GM20431 (cell line): ENCODE measurements around the gene BMP8B.
"Not testable (repeated sequence)": the region's sequence is repeated elsewhere in the genome, so short reads cannot be mapped to it uniquely, and the experiment has no call there.

Experiments
- in situ Hi-C: fragments of 300-500 bp; cut with MseI, MboI; formaldehyde crosslinking; loops from one replicate; pipeline ENCODE4 v1.15.0; 2020; ENCODE audit warnings: low sequenced_read_pairs; ENCODE audit not compliant: unreplicated experiment

The BMP8B gene

DNA sequence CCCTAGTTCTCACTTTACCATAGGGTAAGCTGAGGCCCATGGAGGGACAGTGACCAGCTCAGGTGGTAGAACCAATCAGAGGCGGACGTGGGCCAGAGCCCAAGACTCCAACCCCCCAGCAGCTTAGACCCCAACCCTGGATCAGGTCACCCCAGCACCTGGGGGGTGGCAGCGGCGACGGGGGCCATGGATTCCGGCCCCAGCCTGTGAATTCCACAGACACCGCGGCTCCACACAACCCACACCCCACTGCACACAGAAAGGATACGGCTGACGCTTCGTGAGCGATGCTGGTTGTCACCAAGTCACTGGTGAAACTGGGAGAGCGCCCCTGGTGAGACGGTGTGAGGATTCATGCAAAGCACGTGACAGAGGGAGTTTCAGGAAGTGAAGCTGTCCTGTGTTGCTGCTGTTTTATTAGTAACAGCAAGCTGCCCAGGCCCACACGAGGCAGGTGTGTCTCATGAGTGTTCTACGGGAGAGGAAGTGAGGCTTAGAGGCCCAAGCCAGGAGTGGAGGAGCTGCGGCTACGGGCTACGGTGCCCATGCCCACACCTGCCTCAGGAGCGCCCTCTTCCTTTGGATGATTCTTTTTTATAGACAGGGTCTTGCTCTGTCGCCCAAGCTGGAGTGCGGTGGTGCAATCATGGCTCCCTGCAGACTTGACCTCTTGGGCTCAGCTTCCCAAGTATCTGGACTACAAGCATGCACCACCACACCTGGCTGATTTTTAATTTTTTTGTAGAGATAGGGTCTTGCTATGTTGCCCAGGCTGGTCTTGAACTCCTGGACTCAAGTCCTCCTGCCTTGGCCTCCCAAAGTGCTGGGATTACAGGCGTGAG lies 28.6 kb upstream of the BMP8B start:
- in situ Hi-C loops: loop anchor here (10.0 kb wide), 1 partner anchor 147 kb away; no protein-coding TSS in a partner anchor

DNA sequence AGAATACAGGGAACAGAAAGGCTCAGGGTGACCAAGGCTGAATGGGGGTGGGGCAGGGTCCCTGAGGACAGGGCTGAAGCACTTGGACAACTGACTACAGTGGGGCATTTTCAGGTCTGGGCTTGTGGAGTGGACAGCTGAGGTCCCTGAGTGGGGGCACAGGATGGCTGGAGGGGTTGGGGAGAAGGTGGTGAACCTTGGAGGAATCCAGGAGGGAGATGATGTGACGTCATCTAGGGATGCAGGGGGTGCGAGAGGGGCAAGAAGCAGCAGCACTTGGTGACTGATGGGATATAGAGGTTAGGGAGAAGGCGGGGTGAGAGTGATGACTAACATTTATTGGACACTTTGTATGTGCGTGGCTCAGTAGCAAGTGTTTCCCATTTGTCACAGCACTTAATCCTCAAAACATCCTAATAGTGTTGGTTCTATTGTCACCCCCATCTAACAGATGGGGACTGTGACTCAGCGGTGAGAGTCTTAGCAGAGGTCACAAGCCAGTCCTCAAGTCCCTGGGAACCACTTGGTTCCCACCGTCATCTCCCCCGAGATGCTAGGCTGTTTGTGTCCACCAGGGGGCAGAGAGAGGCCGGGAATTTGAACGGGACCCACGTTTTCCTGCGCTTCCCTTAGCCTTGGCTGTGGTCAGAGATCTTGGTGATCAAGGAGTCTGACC lies 27.9 kb upstream of the BMP8B start:
- in situ Hi-C loops: loop anchor here (10.0 kb wide), 1 partner anchor 148 kb away; no protein-coding TSS in a partner anchor

DNA sequence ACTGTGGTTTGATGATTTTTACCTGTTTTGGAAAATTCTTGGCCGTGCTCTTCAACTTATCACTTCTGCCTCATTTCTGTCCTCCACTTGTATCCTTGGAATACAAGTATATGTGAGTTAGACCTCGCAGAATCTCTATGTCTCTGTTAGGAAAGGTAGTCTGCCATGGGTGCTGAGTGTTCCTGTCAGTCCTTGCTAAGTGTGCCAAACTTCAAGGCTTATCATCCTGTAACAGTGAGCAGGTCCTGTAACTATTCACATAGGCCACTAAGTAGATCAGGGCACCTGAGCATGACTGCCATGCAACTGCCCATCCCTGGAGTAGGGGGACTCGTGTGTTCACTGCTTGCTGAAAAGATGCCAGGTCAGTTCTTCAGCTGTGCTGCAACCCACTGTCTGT lies 24.2 kb upstream of the BMP8B start:
- in situ Hi-C loops: loop anchor here (10.0 kb wide), 1 partner anchor 152 kb away; no protein-coding TSS in a partner anchor

DNA sequence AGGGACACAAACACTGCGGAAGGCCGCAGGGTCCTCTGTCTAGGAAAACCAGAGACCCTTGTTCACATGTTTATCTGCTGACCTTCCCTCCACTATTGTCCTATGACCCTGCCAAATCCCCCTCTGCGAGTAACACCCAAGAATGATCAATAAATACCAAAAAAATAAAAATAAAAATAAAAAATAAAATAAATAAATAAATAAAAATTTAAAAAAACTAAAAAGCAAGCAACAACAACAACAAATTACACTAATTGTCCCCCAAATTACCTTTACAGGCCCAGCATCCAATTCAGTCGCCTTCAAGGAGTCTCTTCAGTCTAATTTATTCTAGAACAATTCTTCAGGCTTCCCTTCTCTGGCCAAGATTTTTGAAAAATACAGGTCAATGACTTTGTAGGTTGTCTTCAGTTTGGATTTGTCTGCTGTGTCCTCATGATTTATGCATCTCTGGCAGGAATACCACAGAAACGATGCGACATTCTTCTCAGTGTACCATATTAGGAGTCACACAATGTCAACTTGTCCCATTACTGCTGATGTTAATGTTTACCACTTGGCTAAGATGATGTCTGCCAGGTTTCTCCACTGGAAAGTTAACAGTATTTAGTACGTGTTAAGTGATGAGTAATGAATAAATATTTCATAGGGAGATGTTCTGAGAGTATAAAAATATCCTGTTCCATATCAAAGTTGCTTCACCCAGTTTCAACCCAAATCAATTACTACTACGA lies 20.3 kb upstream of the BMP8B start:
- in situ Hi-C loops: no loop called here

GRCh38 chr1:39805385-39805784 lies 16.7 kb upstream of the BMP8B start:
- in situ Hi-C loops: no loop called here

DNA sequence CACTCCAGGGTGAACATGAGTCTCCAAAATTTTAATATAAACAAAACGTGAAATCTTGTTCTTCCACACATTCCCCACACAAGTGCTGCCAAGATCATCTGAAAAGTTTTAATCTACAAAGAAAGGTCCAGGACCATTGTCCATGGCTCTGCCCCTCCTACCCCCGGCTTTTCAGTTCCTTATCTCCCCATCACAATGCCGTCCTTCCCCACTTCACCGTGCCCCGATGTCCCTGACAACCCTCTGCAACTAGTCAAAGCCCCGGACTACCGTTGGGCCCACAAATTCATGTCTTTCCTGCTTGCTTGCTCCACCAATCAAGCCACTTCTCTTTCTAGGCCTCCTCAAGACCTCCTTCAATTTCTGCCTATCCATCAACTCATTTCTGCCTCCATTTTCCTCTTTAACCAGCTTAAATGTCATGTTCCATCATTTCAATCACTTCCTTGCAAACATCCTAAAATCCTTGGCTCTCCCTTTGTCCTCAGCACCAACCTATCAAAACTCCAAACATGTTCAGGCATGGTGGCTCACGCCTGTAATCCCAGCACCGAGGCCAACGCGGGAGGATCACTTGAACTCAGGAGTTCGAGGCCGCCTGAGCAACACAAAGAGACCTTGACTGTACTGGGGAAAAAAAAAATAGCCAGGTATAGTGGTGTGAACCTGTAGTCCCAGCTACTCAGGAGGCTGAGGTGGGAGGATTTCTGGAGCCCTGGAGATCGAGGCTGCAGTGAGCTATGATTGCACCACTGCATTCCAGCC lies 14.0 kb upstream of the BMP8B start:
- in situ Hi-C loops: no loop called here

- in situ Hi-C loops: no loop called here
Measured at GRCh38 chr1:39800471-39800835, 11.8 kb upstream of the BMP8B start.

- in situ Hi-C loops: loop anchor here (10.0 kb wide), 1 partner anchor 65 kb away; the partner anchor contains the start of gene PPIE
Measured at GRCh38 chr1:39799770-39800470, 11.3 kb upstream of the BMP8B start.

- in situ Hi-C loops: loop anchor here (10.0 kb wide), 1 partner anchor 64 kb away; the partner anchor contains the start of gene PPIE
Measured at GRCh38 chr1:39798859-39799769, 10.4 kb upstream of the BMP8B start.

DNA sequence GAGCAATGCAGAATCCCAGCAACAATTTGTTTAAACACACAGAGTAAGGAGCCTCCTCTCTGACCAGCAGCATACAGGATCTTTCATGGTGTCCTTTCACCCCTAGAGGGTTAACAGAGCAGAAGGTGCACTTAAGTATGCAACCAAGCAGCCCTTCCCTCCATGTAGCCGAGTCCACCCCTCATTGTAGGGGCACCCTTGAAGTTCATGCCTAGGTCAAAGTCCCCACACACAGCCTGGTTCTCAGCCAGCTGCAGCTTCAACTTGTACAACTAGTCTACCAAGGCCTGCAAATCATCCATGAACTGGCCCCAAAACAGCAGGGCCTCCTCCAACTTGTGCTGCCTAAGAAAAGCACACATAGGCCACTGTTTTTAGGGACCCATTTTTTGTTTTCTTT lies 7.0 kb upstream of the BMP8B start:
- in situ Hi-C loops: loop anchor here (10.0 kb wide), 1 partner anchor 61 kb away; the partner anchor contains the start of gene PPIE

- in situ Hi-C loops: loop anchor here (10.0 kb wide), 1 partner anchor 57 kb away; the partner anchor contains the start of gene PPIE
Measured at GRCh38 chr1:39791838-39792237, 3.2 kb upstream of the BMP8B start.

DNA sequence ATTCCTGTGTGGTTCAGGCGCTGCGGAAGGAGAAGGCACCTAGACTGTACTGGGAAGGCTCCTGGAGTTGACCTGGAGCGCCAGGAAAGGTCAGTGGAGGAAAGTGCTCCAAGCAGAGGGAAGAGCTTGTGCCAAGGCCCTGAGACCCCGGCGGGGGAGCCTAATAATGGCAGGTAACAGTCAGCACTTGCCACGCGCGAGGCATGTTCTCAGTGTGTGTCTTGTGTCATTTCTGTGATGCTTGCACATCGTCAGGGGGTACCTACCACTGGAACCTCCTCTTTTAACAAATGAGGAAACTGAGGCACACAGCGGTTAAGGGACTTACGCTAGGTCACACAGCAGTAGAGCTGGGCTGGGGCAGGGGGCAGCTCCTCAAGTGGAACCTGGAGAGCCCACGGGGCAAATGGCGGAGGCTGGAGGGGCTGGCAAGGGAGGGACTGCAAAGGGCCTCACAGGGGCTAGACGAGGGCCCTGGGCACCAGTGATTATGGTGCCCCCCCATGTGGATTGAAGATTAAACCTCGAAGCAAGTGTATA lies 976 bp upstream of the BMP8B start:
- in situ Hi-C loops: loop anchor here (10.0 kb wide), 1 partner anchor 55 kb away; the partner anchor contains the start of gene PPIE

DNA sequence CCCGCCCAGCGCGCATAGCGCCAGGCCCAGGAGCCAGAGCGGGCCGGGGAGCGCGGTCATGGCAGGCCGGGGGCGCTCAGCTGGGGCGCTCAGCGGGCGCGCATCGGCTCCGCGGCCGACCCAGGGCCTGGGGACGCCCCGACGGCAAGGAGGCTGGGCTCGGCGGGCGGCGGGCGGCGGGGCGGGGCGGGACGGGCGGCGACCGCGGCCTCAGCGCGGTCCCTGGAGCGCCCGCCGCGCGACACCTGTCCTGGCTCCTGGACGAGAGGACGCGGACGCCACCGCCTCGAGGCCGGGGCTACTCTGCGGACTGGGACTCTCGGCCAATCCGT lies 273 bp downstream of the BMP8B start:
- in situ Hi-C loops: no loop called here

GRCh38 chr1:39787964-39788363 lies 701 bp downstream of the BMP8B start:
- in situ Hi-C loops: not testable (repeated sequence)

- in situ Hi-C loops: no loop called here
Measured at GRCh38 chr1:39787468-39787867, 1.2 kb downstream of the BMP8B start.

GRCh38 chr1:39787108-39787375 lies 1.6 kb downstream of the BMP8B start:
- in situ Hi-C loops: not testable (repeated sequence)

DNA sequence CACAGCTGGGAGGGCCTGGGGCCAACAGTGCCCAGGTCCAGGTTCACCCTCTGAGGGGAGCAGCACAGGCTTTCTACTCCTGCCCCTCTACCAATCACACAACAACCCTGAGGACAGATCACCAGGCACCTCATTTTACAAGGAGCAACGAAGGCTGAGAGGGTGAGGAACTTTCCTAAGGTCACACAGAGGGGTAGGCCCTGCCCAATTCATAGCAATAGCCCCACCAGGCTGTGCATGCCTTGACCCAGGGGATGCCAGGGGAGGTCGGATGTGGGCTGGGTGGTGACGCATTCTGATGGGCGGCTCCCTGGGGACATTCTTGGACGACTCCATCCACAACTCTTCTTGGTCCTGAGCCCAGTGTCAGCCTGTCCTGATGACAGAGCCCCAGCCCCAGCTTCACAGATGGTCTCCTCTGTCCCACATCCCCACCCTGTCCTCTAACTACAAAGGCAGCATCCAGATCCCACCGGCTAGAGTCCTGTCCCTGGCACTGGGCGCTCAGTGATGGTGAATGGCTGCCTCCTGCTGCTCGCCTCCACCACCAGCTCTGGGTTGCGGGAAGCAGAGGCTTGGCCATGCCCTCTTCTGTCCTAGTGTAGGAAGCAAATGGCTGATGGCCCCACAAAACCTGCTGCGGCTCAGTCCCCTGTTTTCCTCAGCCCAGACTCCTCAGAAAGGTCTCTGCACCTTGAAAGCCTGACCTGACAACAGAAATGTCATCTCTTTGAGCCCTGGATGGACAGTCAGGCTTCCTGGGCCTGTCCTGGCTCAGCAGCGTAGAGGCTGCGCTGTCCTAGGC lies 2.2 kb downstream of the BMP8B start:
- in situ Hi-C loops: not testable (repeated sequence)
